Loucy (cell line): ENCODE data around the gene BLCAP.

Experiments used
- CTCF ChIP-seq: fragments of 200-600 bp; sonication (generic); conservative IDR thresholded peaks from 2 replicates; pipeline ENCODE4 v1.5.1; 2014; ENCODE audit warnings: mild to moderate bottlenecking, antibody characterized with exemption, low read length
- EZH2phosphoT487 ChIP-seq: fragments of 200-600 bp; IDR thresholded peaks from 2 replicates; pipeline ENCODE4 v1.6.1; 2018; ENCODE audit warnings: antibody characterized with exemption, mild to moderate bottlenecking, moderate library complexity, borderline replicate concordance

- TF ChIP-seq CTCF (no peak), EZH2phosphoT487 (no peak)
Observed at GRCh38 chr20:37479266-37479665, 48.4 kb downstream of the BLCAP start.
